Stomach (tissue), 9 donors: ENCODE measurements around the gene UBAC1. TPM values are rescaled to one million over a fixed set of nuclear protein-coding genes. Genes with fewer than 3 reads are reported as not detected.

Source experiments
- DNase-seq, 2 donors: peaks; one replicate each; pipeline versions ENCODE4 v3.0.0 to v3.0.0-alpha.2; 2013 to 2019
- H3K27ac ChIP-seq, 5 donors: fragments of 200-600 bp in 4 of 5; sonication (generic) in 4 of 5; one replicate each; pipeline ENCODE4 v1.5.1; 2013 to 2019; ENCODE audit warnings: mild to moderate bottlenecking in 1 of 5, moderate library complexity in 1 of 5
- H3K27me3 ChIP-seq, 3 donors: fragments of 200-600 bp; sonication (generic); one replicate each; pipeline ENCODE4 v1.5.1; 2017 to 2019; ENCODE audit warnings: mixed run types in 1 of 3
- H3K36me3 ChIP-seq, 4 donors: fragments of 200-600 bp; sonication (generic); 1 replicate in 3 of 4; 2 replicates in 1 of 4; pipeline ENCODE4 v1.5.1; 2016 to 2019
- H3K4me1 ChIP-seq, 4 donors: fragments of 200-600 bp; sonication (generic); one replicate each; pipeline ENCODE4 v1.5.1; 2016 to 2019
- H3K4me3 ChIP-seq, 4 donors: fragments of 200-600 bp; sonication (generic) in 3 of 4; one replicate each; pipeline ENCODE4 v1.5.1; 2016 to 2019; ENCODE audit warnings: mild to moderate bottlenecking in 1 of 4
- H3K9me3 ChIP-seq, 4 donors: fragments of 200-600 bp; sonication (generic); one replicate each; pipeline ENCODE4 v1.5.1; 2016 to 2019
- CTCF ChIP-seq, 7 experiments: fragments of 450-650 bp in 4 of 7; fragments of 200-600 bp in 3 of 7; sonication (generic) in 3 of 7; IDR thresholded peaks; one replicate each; pipeline ENCODE4 v1.5.1; 2016 to 2019; ENCODE audit warnings: antibody characterized with exemption in 7 of 7, control low read depth in 2 of 7, mild to moderate bottlenecking in 1 of 7
- EP300 ChIP-seq: sonication (generic); formaldehyde crosslinking; IDR thresholded peaks from one replicate; pipeline ENCODE4 v1.6.1; 2017; ENCODE audit warnings: antibody characterized with exemption
- POLR2A ChIP-seq, 4 donors: fragments of 450-650 bp; IDR thresholded peaks; one replicate each; pipeline ENCODE4 v1.6.1; 2016; ENCODE audit warnings: antibody characterized with exemption in 4 of 4, control low read depth in 2 of 4, mild to moderate bottlenecking in 1 of 4, moderate library complexity in 1 of 4
- POLR2AphosphoS5 ChIP-seq, 3 donors: sonication (generic); formaldehyde crosslinking; IDR thresholded peaks; one replicate each; pipeline ENCODE4 v1.6.1; 2016; ENCODE audit warnings: antibody characterized with exemption in 3 of 3
- WGBS, 5 donors: extraction: QIAGEN DNeasy Blood & Tissue Kit in 3 of 5; methylation state at CpG; one replicate each; pipeline versions ENCODE4 v1.1.5 to v1.1.7; 2013 to 2018; 5-methylcytosine and 5-hydroxymethylcytosine counted together
- intact Hi-C: fragments of 100-400 bp; cut with DNase I; formaldehyde crosslinking; loops from one replicate; pipeline ENCODE4 v1.15.1; 2023; ENCODE audit warnings: low total_unique reads
- polyA plus RNA-seq, 3 donors: library from polyadenylated mRNA; stranded (reverse); fragments of 200-250 nt; gene quantifications; one replicate each; pipeline ENCODE4 v1.2.3, GENCODE V29; 2013
- total RNA-seq, 5 donors: library from RNA; depleted of rRNA; stranded (reverse); fragments of >200 nt; gene quantifications; one replicate each; pipeline versions ENCODE4 v1.1.0 to v1.2.3, GENCODE V29; 2014 to 2016
- donor health status: healthy with polysubstance abuse.
- donor health status: Bipolar disorder and iron deficiency.
- donor health status: healthy.

Gene UBAC1
- total and polyA plus RNA-seq, 8 donors: 22.6 to 70.1 (median 42.6) TPM

DNA sequence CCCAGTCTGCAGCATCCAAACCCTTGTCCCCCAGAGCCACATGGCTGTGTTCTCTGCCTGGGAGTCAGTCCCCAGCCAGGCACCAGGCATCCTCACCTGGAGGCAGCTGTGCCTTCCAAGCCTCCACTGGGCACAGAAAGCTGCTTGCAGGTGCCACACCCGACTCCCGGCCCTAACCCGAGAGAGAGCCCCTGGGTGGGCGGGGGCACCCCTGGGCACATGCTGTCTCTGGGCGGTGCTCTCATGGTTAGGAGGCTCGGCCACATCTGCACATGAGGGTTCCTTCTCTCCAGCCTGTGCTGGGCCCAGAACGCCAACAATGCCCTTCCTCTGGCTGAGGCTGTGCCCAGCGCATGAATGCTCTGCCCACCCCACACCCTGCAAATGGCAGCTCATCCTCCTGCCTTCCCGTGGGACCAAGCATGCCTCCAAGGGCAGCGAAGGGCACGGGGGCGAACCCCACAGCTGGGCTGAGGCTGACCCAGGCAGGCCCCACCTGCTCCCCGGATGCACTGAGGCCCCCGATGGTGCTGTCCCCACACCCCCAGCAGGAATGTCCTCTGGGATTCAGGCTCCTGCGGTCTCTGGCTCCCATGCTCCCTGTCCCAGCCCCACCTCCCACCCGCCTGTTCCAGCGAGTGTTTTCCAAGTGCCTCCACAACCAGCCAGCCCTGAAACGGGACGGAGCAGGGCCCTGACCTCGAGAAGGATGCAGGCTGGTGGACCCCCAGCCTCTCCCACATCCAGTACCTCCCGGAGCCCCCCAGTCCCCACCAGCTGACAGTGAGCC is 31.3 kb downstream of the UBAC1 start:
- TF ChIP-seq POLR2A (IDR thresholded peaks at IDR 0.05) (no peak), EP300 (no peak), POLR2AphosphoS5 (IDR thresholded peaks at IDR 0.05) (no peak), CTCF (IDR thresholded peaks at IDR 0.05) (no peak)
- 86 to 92% (median 90%) methylated on average over 7 to 21 of the region's 21 CpGs for WGBS, 5 donors
- Histone ChIP-seq H3K4me3 (no peak overlapping the region), H3K4me1 (peaks cover 0 to 13% (median 4%) of the 10 kb centered on the region in 4 donors), H3K36me3 (peaks cover 24 to 74% (median 56%) of the 10 kb centered on the region in 4 donors), H3K27ac (no peak overlapping the region), H3K9me3 (no peaks in the 10 kb centered on the region), H3K27me3 (no peaks in the 10 kb centered on the region)
- no peak for DNase-seq
- intact Hi-C loops: no loop called here

GRCh38 chr9:135928731-135929655 is 32.2 kb downstream of the UBAC1 start:
- 80 to 94% (median 92%) methylated on average over 10 to 27 of the region's 27 CpGs for WGBS, 5 donors
- TF ChIP-seq CTCF (IDR thresholded peaks at IDR 0.05) (no peak), POLR2AphosphoS5 (IDR thresholded peaks at IDR 0.05) (no peak), POLR2A (IDR thresholded peaks at IDR 0.05) (no peak), EP300 (no peak)
- H3K27me3 ChIP-seq: no peaks in the 10 kb centered on the region
- no peak for DNase-seq
- H3K4me3 ChIP-seq: no peak overlapping the region
- H3K36me3 ChIP-seq: peaks cover 23 to 74% (median 50%) of the 10 kb centered on the region in 4 donors
- H3K4me1 ChIP-seq: peaks cover 0 to 13% (median 4%) of the 10 kb centered on the region in 4 donors
- no peaks in the 10 kb centered on the region for H3K9me3 ChIP-seq
- H3K27ac ChIP-seq: no peak overlapping the region
- intact Hi-C loops: no loop called here

DNA sequence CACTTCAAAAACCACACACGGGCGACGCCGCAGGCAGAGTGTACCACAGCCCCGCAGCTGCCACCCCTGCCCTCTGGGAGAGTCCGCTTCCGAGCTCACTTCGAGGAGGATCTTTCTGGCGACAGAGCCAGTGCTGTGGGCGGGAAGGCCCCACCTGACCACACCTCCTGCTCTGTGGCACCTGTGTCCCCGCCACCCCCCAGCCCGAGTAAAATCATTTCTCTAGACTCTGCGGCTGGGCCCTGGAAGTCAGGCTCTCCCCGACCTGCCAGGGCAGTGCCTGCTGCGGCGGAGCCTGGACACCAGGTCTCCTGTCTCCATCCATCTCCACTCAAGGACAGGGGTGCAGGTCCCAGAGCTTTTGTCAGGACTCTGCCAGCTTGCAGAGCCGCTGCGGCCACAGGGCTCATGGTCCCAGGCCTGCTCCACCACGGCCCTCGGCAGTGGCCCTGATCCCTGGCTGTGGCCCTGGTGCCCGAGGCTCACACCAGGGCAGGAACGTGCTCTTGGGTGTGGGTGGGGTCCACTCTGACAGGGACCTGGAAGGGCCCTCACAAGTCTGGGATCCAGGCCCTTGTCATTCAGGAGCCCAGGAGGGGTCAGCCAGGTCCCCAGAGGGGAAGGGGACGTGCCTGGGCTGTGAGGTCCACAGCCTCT is 33.0 kb downstream of the UBAC1 start:
- TF ChIP-seq CTCF (IDR thresholded peaks at IDR 0.05) (no peak), POLR2AphosphoS5 (IDR thresholded peaks at IDR 0.05) (no peak), EP300 (no peak)
- intact Hi-C loops: no loop called here
- no peaks in the 10 kb centered on the region for H3K9me3 ChIP-seq
- no peak overlapping the region for H3K4me3 ChIP-seq
- H3K27me3 ChIP-seq: no peaks in the 10 kb centered on the region
- WGBS, 5 donors: 89 to 99% (median 91%) methylated on average over 13 to 23 of the region's 23 CpGs
- DNase-seq: no peak
- H3K27ac ChIP-seq: no peak overlapping the region
- H3K36me3 ChIP-seq: peaks cover 19 to 74% (median 49%) of the 10 kb centered on the region in 4 donors
- peaks cover 0 to 13% (median 4%) of the 10 kb centered on the region in 4 donors for H3K4me1 ChIP-seq
